SKM-1 treated with dmso at 0.1 percent for 144 hours (cell line): Measurements from ENCODE around the gene CTSO.
"Not testable (repeated sequence)": the region's sequence is repeated elsewhere in the genome, so short reads cannot be mapped to it uniquely, and the experiment has no call there.

Experiments
- DNase-seq: peaks from one replicate; lab custom pipeline; 2025; ENCODE audit not compliant: unreplicated experiment; lab: John Stamatoyannopoulos, UW

The CTSO gene

DNA sequence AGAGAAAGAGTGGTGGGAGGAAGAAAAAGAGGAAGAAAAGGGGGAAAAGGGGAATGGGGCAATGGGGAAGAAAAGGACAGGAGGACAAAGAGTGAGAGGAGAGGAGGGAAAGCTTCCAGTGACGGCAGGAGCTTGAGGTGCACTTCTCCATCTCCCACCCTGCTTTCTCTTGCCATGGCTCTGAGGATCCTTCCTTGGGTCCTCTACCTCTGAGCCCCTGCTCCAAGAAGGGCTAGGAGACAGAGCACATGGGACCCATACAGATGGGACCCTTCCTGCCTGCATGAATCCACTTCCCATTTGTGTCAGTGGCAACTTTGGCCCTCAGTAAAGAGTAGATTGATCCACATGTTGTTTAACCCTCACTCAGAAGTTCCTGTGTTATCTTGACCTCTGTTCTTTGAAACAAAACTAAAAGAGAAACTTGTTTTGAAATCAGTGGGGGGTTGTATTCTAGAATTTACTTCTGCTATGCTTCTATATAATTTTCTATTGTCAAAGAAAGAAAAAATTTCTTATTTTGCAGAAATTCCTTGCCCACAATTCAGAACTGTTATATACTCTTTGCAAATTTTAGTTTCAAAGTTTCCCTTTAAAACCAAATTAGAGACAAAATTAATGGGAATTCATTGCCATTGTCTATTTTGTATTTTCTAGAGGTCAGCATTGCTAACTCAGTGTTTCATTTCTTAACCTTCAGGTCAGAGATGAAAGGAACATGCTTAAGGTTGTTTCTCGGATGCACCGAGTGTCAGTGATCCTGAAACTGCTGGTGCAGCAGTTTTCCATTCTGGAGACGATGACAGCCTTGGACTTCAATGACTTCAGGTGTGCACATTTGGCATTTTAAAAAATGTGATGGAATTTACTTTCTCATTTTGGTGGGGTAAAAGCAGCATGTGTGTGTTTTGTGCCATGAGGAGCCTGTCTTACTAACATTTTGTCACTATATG lies 45.2 kb downstream of the CTSO start:
- no peak for DNase-seq

DNA sequence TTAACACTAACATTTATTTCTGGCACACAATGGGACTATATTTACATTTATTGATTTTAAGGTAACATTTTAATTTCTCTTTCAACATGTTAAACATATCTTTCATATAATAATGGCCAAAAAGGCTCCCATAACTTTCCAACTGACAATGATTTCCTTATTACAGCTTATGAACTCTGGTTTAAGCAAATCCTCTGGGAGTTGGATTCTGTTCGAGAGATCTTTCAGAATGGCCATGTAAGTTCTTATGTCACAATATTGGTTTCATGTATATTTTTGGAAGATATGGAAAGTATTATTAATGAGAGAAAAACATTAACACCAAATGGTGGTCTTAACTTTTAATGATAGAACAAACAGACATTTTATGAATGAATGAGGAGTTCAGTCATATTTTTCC lies 46.1 kb downstream of the CTSO start:
- no peak for DNase-seq

DNA sequence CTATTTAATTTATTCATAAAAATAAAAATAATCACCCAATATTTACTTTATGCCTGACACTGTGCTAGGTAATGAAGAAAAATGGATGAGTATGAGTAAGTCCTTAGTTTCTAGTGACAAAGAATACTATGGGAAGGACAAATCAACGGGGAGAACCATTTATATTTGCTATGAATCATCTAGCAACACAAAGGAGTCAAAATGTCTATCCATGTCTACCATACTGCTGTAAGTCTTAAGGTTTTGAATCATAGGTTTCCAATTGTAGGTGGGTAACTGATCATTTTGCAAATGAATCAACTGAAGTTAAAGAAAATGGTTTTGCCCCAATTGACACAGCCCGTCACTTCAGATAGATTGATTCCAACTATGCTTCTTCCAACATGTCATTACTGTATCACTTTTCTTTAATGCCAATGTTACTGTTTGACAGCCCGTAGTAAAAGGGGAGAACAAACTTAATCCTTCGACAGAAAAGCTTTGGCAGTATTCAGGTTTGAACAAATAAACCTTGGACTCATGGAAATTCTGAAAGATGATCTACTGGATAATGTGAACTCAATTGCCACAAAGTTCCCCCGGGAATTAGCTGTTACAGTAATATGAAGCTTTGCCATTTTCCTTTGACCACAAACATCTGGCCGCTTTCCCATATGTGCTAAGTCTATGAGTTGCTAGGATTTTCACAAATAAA lies 47.0 kb downstream of the CTSO start:
- DNase-seq = no peak

DNA sequence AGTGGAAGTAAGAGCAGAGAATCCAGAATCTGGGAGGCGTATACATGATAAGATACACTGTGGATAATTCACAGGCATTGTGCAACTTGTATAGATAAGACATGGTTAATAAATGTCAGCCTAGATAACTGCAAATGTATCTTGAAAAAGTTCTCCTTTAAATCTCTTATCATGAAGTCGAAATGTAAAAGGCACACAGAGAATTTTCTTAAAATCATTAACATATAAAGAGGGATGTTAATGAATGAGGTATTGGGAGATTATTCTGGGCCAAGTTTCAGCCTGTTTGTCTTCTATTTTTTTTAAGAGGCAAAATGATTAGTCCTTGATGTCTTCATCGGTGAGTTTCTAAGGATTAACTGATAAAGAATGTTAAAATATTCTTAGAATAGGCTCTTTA lies 49.3 kb downstream of the CTSO start:
- no peak for DNase-seq

DNA sequence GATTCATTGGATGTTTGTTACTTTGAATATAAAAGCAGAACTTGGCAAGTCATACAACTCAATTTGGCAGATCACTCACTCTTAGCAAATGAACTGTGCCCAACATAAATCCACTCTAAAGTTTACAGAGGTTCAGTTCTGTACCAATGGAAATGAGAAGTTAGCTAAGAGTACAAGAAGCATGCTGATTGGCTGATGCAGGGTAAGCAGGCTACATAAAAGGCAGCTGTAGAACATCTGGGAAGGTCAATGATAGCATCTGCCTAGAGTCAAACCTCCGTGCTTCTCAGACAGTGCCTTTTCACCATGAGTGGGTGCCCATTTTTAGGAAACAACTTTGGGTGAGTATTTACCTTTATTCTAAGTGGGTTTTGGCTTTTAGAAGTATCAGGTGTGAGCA lies 50.2 kb downstream of the CTSO start, which contains the start of gene TDO2:
TSS of gene TDO2 (plus strand) at position 244 of the 400 bp plus-strand sequence. CDS start at position 307, 63 bp downstream.
- no peak for DNase-seq

DNA sequence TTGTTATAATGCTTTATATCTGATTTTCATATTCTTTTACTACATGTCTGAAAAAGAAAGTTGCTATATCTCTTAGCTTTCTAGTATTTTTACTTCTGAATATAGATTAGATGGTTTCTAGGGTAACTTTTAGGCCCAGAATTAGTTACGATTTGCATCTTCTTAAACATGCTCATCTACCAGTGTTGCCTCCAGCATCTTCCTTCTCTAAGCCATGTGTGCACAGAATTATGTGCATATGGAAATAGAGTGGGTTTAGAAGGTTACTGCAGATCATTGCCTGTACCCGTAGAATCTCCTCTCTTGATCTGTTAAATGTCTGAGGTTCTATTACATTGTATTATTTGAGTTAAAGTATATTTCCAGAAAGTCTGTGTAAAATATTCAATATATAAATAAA lies 52.7 kb downstream of the CTSO start:
- DNase-seq = no peak

DNA sequence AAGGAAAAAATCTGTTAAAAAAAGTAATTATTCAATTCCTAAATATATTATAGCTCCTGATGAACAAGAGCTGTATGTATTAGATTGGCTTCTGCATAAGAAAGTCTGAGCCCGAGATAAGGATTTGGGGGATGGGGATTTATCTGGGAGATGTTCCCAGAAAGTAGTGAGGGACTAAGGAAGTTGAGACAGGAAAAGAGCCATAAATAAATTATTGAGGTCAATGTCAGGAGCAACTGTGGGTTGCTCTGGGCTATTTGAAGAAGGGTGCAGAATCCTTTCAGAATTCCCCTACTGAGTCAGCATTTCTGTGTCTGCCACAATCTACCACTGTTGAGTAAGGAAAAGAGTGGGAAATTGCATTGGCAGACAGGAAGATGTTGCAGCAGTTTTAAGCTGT lies 53.3 kb downstream of the CTSO start:
- DNase-seq = no peak

DNA sequence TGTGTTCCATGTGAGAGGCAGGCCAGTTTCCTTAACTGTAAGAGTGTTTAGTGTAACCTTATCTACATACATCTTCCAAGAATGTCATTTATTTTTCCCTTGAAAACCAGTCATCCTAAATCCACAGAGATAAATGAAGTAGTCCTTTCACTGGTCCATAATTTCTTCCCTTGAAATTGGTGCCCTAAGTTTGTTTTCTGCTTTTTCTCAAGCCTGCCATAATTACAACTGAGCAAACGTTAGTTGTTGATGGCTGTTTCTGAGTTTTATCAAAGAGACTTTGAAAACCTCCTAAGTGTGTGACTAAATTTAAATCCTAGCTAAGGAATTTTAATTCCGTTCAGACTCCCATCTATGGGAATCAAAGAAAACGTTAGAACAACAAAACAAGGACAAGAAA lies 53.8 kb downstream of the CTSO start:
- no peak for DNase-seq

DNA sequence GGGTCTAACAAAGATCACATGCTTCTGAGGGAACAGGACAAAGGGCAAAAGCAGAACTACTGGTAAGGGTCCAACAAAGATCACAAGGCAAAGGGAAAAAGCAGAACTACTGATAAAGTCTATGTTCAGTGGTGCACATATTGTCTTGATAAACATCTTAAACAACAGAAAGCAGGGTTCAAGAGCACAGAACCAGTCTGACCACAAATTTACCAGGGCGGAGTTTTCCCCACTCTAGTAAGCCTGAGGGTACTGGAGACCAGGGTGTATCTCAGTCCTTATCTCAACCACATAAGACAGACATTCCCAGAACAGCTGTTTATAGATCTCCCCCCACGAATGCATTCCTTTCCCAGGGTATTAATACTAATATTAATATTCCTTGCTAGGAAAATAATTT lies 55.3 kb downstream of the CTSO start:
- DNase-seq = not testable (repeated sequence)

DNA sequence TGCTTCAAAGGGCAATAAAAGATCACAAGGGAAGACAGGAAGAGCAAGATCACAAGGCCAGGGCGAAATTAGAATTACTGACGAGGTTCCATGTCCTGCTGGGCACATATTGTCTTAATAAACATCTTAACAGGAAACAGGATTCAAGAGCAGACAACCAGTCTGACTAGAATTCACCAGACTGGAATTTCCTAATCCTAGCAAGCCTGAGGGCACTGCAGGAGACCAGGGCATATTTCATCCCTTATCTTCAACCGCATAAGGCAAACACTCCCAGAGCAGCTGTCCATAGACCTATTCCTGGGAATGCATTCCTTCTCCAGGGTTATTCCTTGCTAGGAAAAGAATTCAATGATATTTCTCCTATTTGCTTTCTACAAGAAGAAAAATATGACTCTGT lies 62.6 kb downstream of the CTSO start:
- no peak for DNase-seq

DNA sequence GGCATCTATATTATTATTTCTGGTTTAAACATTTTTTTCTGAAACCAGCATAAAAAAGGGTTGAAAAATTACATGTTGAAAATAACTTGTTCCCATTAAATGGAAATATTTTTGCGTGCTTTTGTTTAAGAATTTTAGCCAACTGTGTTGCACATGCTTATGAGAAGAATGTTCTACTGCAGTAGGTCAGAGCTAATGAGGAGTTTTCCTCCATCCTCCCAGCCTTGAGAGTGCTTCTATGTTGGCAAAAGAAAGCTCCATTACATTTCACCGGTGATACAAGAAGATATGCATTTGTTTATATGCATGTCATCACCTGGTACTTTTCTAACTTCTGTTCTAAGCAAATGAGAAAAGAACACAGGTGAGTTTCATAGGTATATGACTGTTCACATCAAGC lies 63.7 kb downstream of the CTSO start:
- DNase-seq = no peak

DNA sequence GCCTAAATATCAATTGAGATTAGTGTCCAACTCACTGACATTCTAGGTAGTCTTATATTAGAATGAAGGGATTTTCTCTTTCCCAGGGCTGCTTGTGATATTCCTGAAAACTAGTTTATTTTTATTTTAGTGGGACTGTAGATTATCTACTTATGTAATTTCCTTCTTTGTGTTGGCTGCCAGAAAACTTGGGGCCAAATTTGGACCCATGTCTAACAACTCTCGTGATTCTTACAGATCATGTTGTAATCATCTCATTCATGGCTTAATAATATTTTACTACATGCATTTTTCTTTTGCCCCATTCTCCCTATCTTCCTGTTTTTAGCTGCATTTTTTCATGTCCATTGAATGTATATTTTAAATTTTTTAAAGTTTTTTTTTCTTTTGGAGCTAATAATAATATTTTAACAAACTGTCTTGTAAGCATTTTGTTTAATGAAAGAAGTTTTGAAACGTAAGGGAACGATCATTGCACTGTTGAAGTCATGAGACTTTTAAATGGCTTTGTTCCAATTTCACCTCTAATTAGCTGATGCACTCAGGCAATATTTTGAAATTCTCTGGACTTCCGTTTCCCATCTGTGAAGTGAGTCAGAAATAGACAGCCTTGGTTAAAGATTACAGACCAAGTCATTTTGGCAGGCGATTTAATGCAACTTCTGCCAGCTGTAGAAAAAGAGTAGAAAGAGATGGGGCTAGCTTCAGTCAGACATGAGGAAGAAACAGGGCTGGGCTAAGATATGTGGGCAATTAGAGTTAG lies 64.5 kb downstream of the CTSO start:
- peak; percentile 94 for DNase-seq

DNA sequence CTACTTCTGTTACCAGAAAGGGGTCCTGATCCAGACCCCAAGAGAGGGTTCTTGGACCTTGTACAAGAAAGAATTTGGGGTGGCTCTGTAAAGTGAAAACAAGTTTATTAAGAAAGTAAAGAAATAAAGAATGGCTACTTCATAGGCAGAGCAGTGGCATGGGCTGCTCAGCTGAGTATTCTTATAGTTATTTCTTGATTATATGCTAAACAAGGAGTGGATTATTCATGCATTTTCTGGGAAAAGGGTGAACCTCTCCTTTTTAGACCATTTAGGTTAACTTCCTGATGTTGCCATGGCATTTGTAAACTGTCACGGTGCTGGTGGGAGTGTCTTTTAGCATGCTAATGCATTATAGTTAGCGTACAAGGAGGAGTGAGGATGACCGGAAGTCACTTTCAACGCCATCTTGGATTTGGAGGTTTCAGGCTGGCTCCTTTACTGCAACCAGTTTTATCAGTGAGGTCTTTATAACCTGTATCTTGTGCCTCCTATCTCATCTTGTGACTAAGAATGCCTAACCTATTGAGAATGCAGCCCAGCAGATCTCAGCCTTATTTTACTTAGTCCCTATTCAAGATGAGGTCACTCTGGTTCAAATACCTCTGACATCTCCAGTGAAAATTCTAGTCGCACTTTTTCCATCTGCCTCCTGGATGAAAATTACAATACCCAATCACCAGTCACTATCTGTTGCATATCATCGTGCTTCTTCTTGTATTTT lies 65.7 kb downstream of the CTSO start:
- DNase-seq = no peak

DNA sequence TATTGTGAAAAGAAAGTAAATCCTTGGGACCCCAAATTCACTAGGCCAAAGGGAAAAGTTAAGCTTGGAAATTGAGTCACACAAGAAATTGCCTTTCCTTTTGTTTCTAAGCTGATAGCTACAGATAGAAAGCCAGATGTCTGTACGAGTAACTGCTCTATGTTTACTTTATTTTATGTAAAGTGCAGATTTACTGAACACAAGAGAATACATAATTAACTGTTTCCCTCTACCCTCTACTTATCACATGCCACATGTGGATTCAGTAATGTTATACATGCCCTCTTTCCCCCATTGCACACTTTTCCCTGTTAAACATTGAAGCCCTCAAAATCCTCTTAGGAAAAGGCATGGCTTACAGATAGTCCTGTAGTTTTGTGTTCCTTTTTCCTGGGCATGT lies 66.6 kb downstream of the CTSO start:
- DNase-seq = no peak

DNA sequence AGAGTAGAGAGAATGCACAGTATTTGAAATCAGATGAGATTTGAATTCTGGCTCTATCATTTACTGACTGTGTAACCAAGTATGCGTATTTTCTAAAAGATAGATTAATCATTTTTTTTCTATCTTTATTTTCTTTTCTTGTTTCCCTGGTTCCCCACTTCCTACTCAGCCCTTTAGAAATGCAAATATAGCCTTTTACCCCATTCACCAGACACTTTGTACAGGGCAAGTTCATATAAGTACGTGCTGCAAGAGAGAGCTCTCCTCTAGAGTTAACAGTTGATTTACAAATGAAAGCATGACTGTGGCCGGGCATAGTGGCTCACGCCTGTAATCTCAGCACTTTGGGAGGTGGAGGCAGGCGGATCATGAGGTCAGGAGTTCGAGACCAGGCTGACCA lies 68.0 kb downstream of the CTSO start:
- no peak for DNase-seq

DNA sequence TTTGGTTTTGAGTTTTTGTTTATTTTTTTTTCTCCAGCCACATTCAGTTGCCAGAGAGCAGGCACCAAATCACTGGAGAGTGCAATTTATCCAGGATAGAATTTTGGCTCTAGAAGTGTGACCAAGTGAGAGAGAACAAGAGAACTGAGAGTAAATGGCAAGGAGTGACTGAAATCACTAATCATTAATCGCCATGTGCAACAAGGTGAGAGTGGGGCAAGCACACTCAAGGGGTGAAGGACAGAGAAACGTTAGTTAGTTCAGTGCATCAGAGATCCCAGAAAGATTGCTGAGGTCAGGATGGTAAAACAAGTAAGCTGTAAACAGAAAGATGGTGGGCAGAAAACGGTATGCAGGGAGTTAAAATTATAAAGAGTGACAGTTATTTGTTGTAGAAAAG lies 69.8 kb downstream of the CTSO start:
- DNase-seq = no peak

DNA sequence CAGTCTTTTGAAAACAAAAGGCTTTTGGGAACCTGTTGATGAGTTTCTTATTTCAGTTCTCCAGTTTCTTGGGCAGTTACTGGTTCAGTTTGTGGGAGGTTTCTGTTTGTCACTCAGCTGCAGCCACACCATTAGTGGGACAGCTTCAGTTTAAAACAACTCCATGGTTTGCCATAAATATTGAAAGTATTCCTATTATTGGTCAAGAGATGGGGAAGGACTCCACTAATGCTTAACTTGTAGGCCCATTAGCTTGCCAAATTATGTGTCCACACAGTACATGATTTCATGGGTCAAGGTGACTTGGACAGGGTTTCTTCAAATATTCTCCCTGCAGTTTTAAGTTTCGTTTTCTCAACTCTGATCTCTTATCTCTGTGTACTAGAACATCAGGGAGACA lies 72.1 kb downstream of the CTSO start:
- no peak for DNase-seq

DNA sequence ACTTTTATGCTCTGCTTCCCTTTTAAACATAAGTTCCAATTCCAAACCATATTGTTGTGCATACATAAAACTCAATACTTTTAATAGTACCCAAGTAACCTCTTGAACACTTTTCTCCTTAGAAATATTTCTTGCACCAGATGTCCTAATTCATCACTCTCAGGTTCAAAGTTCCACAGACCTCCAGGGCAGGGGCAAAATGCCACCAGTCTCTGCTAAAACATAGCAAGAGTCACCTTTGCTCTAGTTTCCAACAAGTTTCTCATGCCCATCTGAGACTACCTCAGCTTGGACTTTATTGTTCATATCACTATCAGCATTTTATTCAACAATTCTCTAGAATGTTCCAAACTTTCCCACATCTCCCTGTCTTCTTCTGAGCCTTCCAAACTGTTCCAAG lies 73.9 kb downstream of the CTSO start:
- no peak for DNase-seq

DNA sequence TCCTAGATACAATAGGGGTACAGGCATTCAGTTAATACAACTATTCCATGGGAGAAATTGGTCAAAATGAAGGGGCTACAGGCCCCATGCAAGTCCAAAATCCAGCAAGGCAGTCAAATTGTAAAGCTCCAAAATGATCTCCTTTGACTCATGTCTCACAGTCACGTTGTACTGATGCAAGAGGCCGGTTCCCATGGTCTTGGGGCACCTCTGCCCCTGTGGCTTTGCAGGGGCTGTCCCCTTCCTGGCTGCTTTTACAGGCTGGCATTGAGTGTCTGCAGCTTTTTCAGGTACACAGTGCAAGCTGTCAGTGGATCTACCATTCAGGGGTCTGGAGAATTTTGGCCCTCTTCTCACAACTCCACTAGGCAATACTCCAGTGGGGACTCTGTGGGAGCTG lies 75.1 kb downstream of the CTSO start:
- DNase-seq = no peak

DNA sequence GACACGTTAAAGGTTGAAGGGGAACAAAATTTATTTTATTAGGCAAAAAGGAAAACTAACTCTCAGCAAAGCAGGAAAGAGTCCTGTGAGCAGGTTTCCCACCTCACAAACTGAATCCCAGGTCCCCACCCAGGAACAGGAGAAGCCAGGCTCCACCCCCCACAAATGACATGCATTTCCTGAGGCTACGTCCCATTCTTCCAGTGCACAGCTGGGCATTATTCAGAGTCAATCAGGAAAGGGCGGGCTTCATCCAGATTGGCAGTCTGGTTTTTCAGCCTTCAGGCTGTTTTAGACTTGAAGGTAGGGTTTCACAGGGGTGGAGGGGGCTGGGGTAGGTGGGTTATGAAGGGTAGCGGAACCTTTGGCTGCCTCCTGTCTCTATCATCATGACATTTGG lies 75.7 kb downstream of the CTSO start:
- no peak for DNase-seq

DNA sequence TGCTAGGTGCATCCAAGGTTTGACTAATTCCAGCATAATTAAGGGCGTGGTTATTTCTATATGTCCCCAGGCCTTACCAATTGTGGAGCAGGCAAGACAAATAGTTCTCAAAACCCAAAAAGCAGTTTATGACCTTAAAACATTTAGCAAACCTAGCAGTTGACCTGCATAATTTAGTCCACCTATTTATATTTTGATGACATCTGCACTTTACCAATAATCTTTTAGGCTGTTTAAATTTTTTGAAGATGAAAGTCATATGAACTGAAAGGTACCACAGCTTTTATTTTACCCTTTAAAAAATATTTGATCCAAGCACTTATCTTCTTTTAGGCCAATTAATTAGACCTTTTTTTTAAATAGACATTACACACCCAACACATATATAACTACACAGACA lies 77.8 kb downstream of the CTSO start:
- no peak for DNase-seq
